ENCODE results near the gene MLF1.

- TF ChIP-seq YY1 (tag by site-specific recombination; IDR thresholded peaks at IDR 0.05) (no peak), OSR2 (tag by site-specific recombination; IDR thresholded peaks at IDR 0.05) (no peak), ZFP37 (tag by site-specific recombination; IDR thresholded peaks at IDR 0.05) (no peak), ZBTB20 (tag by site-specific recombination; IDR thresholded peaks at IDR 0.05) (no peak), HOXA7 (CRISPR knock-in tag; IDR thresholded peaks at IDR 0.05; ENCODE audit: borderline replicate concordance) (no peak), ZNF658 (tag by site-specific recombination; IDR thresholded peaks at IDR 0.05) (no peak), ZNF777 (tag by site-specific recombination; IDR thresholded peaks at IDR 0.05; ENCODE audit: borderline replicate concordance) (no peak), ZNF571 (tag by site-specific recombination; IDR thresholded peaks at IDR 0.05) (no peak)
- TF ChIP-seq, protein P1, sequence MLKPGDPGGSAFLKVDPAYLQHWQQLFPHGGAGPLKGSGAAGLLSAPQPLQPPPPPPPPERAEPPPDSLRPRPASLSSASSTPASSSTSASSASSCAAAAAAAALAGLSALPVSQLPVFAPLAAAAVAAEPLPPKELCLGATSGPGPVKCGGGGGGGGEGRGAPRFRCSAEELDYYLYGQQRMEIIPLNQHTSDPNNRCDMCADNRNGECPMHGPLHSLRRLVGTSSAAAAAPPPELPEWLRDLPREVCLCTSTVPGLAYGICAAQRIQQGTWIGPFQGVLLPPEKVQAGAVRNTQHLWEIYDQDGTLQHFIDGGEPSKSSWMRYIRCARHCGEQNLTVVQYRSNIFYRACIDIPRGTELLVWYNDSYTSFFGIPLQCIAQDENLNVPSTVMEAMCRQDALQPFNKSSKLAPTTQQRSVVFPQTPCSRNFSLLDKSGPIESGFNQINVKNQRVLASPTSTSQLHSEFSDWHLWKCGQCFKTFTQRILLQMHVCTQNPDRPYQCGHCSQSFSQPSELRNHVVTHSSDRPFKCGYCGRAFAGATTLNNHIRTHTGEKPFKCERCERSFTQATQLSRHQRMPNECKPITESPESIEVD (tag by site-specific recombination; IDR thresholded peaks at IDR 0.05), result no peak
- TF ChIP-seq, protein P2, sequence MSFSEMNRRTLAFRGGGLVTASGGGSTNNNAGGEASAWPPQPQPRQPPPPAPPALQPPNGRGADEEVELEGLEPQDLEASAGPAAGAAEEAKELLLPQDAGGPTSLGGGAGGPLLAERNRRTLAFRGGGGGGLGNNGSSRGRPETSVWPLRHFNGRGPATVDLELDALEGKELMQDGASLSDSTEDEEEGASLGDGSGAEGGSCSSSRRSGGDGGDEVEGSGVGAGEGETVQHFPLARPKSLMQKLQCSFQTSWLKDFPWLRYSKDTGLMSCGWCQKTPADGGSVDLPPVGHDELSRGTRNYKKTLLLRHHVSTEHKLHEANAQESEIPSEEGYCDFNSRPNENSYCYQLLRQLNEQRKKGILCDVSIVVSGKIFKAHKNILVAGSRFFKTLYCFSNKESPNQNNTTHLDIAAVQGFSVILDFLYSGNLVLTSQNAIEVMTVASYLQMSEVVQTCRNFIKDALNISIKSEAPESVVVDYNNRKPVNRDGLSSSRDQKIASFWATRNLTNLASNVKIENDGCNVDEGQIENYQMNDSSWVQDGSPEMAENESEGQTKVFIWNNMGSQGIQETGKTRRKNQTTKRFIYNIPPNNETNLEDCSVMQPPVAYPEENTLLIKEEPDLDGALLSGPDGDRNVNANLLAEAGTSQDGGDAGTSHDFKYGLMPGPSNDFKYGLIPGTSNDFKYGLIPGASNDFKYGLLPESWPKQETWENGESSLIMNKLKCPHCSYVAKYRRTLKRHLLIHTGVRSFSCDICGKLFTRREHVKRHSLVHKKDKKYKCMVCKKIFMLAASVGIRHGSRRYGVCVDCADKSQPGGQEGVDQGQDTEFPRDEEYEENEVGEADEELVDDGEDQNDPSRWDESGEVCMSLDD (tag by site-specific recombination; IDR thresholded peaks at IDR 0.05), result no peak
These were observed 47.2 kb downstream of the MLF1 start for GRCh38 chr3:158617982-158618875.

All from HEK293 (cell line).